ENCODE data around the gene ILF3. TPM values are rescaled to one million over a fixed set of nuclear protein-coding genes. Genes with fewer than 3 reads are reported as not detected.

ILF3 gene
- total and polyA plus RNA-seq, 2 experiments from 2014 or later, result 573 to 616 TPM

- TF ChIP-seq ETS1 (IDR thresholded peaks at IDR 0.05) (no peak), ZNF462 (CRISPR knock-in tag; IDR thresholded peaks at IDR 0.05) (no peak), ZNF331 (CRISPR knock-in tag; IDR thresholded peaks at IDR 0.05; ENCODE audit: low read depth) (no peak), POLR2AphosphoS5 (IDR thresholded peaks at IDR 0.05; ENCODE audit: low read depth) (no peak), STAT1 (IDR thresholded peaks at IDR 0.05; ENCODE audit: unreplicated experiment) (no peak)
Measured at GRCh38 chr19:10642473-10643171, 11.5 kb upstream of the ILF3 start (continued).

GRCh38 chr19:10643172-10643967 lies 10.8 kb upstream of the ILF3 start:
- no peaks in the 10 kb centered on the region for H3K27me3 ChIP-seq (ENCODE audit: insufficient read depth)
- Mint-ChIP-seq H3K27ac (peak overlapping the region; percentile 92), H3K27me3 (ENCODE audit: insufficient read depth, low read depth, poor library complexity) (peaks cover 21% of the 10 kb centered on the region), H3K36me3 (ENCODE audit: low read depth) (peaks cover 43% of the 10 kb centered on the region), H3K4me3 (peak overlapping the region; percentile 43; the same call in 2 of the 3 replicates), H3K4me1 (peaks cover 34% of the 10 kb centered on the region), H3K9me3 (no peaks in the 10 kb centered on the region)
- peak overlapping the region; percentile 94 for H3K27ac ChIP-seq (ENCODE audit: low read depth)
- H3F3A ChIP-seq (replicated peaks; ENCODE audit: low read depth), result peaks cover 16% of the 10 kb centered on the region; the same call in 1 of the 2 replicates
- ATAC-seq (no peak), DNase-seq (ENCODE audit: low spot score) (no peak)
- peak overlapping the region; percentile 70; the same call in 1 of the 2 replicates for H3K4me2 ChIP-seq
- H2AFZ ChIP-seq, result no peak overlapping the region
- H4K20me1 ChIP-seq (replicated peaks; ENCODE audit: insufficient read depth), result 0 out of 2 replicates have a peak, but pooled peaks cover 3% of the 10 kb centered on the region
- no peak overlapping the region for H3K4me3 ChIP-seq
- TF ChIP-seq CREB1 (CRISPR knock-in tag; IDR thresholded peaks at IDR 0.05; ENCODE audit: low read depth), result no peak
- no peak for TF ChIP-seq JUNB (IDR thresholded peaks at IDR 0.05; ENCODE audit: unreplicated experiment)
- H3K4me1 ChIP-seq (ENCODE audit: insufficient read depth), result peaks cover 19% of the 10 kb centered on the region
- peaks cover 6% of the 10 kb centered on the region; the same call in 1 of the 2 replicates for H3K36me3 ChIP-seq (ENCODE audit: insufficient read depth)
- H3K9me2 ChIP-seq (ENCODE audit: insufficient read depth), result no peaks in the 10 kb centered on the region
- no peaks in the 10 kb centered on the region for H3K79me2 ChIP-seq (replicated peaks; ENCODE audit: insufficient read depth)
